ENCODE measurements around the gene SLC20A1.

GRCh38 chr2:112615051-112615450, 30.7 kb upstream of the SLC20A1 start:
- TF ChIP-seq CTCF (IDR thresholded peaks at IDR 0.05; ENCODE audit: insufficient read depth, low read depth, low read length) (no peak), EZH2 (IDR thresholded peaks at IDR 0.05; ENCODE audit: insufficient read depth, low read length) (no peak)

All from astrocyte (in vitro differentiated cells and primary cell).